NCI-H146 (cell line): ENCODE measurements around the gene MAP2K6.

Experiments
- DNase-seq: peaks from one replicate; lab custom pipeline; 2025; lab: John Stamatoyannopoulos, UW

MAP2K6 gene

GRCh38 chr17:69578385-69578936 lies 164.0 kb downstream of the MAP2K6 start:
- DNase-seq: no peak

- DNase-seq: no peak
These were observed 165.6 kb downstream of the MAP2K6 start for GRCh38 chr17:69579961-69580677.

GRCh38 chr17:69581061-69581961 lies 166.8 kb downstream of the MAP2K6 start:
- no peak for DNase-seq

- DNase-seq: no peak
These were observed 173.8 kb downstream of the MAP2K6 start for GRCh38 chr17:69588316-69588715.

GRCh38 chr17:69588827-69589239 lies 174.3 kb downstream of the MAP2K6 start:
- DNase-seq: no peak

- no peak for DNase-seq
These were observed 176.2 kb downstream of the MAP2K6 start for GRCh38 chr17:69590671-69591070.

GRCh38 chr17:69592692-69593350 lies 178.3 kb downstream of the MAP2K6 start:
- no peak for DNase-seq

GRCh38 chr17:69593351-69593715 lies 178.8 kb downstream of the MAP2K6 start:
- no peak for DNase-seq

- no peak for DNase-seq
These were observed 179.2 kb downstream of the MAP2K6 start for GRCh38 chr17:69593716-69594115.

GRCh38 chr17:69594641-69595040 lies 180.1 kb downstream of the MAP2K6 start:
- DNase-seq: no peak

GRCh38 chr17:69596141-69596540 lies 181.6 kb downstream of the MAP2K6 start:
- no peak for DNase-seq

- DNase-seq: no peak
These were observed 183.6 kb downstream of the MAP2K6 start for GRCh38 chr17:69597898-69598692.

- DNase-seq: no peak
These were observed 188.5 kb downstream of the MAP2K6 start for GRCh38 chr17:69602972-69603371.
